ENCODE measurements around the gene LFNG. TPM values are rescaled to one million over a fixed set of nuclear protein-coding genes. Genes with fewer than 3 reads are reported as not detected.

The LFNG gene
- total RNA-seq, 2 donors from 2014 or later, result 15.2 to 16.5 TPM

DNA sequence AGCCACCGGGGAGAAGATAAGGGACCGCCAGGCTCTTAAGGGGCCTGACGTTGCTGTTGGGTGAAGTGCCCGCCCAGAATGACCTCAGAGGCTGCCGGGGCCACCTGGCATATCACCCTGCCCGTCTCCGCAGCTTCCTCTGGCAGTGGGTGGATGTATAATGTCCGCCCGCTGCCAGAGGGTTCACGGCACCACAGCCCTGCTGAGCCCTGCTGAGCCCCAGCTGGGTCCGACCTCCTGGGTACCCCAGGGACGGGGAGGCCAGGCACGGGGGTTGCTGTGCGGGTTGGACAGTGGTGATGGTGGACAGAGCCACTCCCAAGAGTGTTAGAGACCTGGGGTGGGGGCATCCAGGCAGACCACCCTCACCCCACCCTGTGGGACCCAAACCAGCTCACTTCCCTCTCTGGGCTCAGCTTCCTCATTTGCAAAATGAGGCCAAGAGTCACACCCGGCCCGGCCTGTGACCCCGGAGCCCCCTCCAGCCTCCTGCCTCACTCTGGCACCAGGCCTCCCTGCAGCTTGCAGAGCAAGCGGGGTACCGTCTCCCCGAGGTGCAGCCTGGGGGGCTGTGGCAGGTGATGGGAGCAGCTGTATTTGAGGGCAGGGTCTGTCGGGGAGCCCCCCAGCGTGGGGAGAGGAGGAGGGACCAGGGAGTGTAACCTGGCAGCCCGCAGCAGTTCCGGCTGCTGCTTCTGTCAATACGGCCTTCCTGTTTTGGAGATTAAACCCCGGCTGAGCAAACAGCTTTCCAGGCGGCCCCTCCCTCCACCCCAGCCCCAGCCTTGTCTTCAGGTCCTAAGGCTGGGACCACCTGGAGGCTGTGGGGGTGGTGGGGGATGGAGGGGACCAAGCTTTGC lies 8.4 kb upstream of the LFNG start:
- DNase-seq (ENCODE audit: low spot score), result no peak
- intact Hi-C loops (cut with DNase I), result no loop called here

DNA sequence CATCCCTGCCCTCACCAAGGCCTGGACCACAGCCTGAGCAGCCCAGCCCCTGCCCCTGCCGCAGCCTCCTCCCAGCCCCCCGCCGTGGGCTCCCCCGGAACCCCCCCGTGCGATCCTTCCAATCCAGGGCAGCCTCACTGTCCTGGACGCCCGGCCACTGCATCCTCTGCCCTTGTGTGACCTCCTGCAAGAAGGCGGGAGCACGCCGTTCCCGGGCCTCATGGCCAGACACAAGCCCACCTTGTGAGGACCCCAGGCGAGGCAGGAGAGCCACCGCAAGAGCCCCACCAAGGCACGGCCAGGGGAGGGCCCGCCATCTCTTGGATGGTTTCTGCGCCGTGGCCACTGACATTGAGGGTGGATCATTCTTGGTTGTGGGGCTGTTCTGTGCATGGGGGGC lies 7.8 kb upstream of the LFNG start:
- intact Hi-C loops (cut with DNase I), result no loop called here
- no peak for DNase-seq (ENCODE audit: low spot score)

- DNase-seq (ENCODE audit: low spot score), result no peak
- intact Hi-C loops (cut with DNase I), result no loop called here
Measured at GRCh38 chr7:2512179-2512661, 7.4 kb upstream of the LFNG start.

- intact Hi-C loops (cut with DNase I), result no loop called here
- no peak for DNase-seq (ENCODE audit: low spot score)
Measured at GRCh38 chr7:2512713-2513112, 6.9 kb upstream of the LFNG start.

GRCh38 chr7:2513702-2514101 lies 5.9 kb upstream of the LFNG start:
- intact Hi-C loops (cut with DNase I), result no loop called here
- DNase-seq (ENCODE audit: low spot score), result no peak

DNA sequence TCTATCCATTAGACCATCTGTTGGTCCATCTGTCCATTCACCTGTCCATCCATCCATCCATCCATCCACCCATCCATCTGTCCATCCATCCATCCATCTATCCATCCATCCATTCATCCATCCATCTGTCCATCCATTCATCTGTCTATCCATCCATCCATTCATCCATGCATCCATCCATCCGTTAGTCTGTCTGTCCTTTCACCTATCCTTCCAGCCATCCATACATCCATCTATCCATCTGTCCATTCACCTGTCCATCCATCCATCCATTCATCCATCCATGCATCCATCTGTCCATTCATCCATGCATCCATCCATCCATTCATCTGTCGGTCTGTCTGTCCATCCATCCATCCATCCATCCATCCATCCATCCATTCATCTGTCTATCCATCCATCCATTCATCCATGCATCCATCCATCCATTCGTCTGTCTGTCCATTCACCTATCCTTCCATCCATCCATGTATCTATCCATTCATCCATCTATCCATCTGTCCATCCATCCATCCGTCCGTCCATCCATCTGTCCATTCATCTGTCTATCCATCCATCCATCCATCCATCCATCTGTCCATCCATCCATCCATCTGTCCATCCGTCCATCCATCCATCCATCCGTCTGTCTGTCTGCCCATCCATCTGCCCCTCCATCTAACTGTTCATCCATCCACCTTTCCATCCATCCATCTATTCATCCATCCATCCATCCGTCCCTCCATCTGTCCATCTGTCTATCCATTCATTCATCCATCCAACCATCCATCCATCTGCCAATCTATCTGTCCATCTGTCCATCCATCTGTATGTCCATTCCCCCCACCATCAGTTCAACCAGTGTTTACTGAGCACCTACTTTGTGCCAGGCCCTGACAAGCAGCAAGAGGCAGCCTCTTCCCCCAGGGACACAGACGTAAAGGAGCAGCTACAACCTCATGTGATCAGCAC lies 4.8 kb upstream of the LFNG start:
- DNase-seq (ENCODE audit: low spot score), result no peak
- intact Hi-C loops (cut with DNase I), result no loop called here

DNA sequence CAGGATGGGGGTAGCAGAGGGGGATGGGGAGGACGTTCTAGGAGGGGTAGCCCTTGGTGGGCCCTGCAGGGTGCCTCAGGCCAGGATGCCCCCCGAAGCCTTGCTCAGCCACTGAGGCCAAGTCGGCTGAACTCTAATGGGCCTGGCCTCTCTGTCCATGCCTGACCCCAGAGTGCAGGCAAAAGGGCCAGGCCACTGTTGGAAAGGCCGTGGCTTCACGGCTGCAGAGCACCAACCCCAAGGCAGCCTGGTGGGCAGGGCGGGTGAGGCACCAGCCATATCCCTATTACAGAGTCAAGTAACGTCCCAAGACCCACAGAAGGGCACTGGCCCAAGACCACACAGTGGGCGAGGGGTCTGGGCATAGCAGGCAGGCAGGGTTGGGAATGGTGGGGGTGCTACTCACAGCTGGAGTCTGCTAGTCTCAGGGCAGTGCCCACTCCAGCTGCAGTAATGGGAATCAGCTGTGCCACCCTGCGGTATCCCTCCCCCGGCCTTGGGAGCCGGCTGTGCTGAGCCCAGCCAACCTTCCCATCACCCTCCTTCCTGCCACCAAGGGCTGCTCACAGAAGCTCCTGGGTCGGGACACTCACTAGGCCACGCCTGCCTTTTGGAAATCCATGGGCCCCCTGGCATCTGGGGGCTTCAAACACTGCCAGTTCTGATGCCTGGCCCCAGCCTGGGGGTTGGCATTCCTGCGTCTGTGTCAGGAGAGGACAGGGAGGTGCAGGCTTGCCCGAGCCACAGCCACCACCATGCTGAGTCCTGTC lies 4.0 kb upstream of the LFNG start:
- intact Hi-C loops (cut with DNase I), result no loop called here
- DNase-seq (ENCODE audit: low spot score), result no peak

GRCh38 chr7:2516194-2516555 lies 3.4 kb upstream of the LFNG start:
- intact Hi-C loops (cut with DNase I), result no loop called here
- DNase-seq (ENCODE audit: low spot score), result no peak

GRCh38 chr7:2517026-2517425 lies 2.5 kb upstream of the LFNG start:
- no peak for DNase-seq (ENCODE audit: low spot score)
- intact Hi-C loops (cut with DNase I), result no loop called here

DNA sequence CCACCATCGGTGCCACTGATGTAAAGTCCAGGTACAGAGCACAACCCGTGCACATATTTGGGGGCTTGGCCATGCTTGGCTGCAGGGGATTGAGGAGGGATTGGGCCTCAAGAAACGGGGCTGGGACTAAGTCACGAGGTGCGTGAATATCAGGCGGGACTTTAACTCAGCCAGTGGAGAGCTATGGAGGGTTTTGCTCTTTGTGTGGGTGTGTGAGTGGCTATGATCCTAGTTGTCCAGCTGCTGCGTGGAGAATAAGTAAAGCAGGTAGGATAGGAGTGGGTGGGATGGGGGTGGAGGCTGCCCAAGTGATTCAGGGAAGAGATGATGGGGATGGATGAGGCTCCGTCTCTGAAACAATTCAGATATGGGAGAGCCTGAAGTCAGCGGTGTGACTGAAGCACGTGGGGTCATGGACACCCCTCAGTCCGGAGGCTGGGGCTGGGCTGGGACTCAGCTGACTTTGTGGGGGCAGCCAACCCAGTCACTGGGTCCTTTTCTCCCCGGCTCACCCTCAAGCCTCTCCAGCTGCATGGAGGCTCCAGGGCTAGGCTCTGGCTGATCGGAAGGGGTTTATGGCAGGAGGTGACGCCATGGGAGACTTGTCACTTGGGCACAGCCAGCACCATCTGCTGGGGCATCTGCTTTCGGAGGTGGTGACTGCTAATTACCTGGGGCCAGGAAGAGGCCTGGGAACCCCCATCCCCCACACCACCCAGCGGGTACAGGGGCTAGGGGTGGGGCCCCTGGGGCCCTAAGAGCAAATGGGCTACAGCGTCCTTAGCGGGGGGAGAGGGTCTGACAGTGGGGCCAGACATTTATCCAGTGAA lies 1.7 kb upstream of the LFNG start:
- intact Hi-C loops (cut with DNase I), result no loop called here
- no peak for DNase-seq (ENCODE audit: low spot score)

DNA sequence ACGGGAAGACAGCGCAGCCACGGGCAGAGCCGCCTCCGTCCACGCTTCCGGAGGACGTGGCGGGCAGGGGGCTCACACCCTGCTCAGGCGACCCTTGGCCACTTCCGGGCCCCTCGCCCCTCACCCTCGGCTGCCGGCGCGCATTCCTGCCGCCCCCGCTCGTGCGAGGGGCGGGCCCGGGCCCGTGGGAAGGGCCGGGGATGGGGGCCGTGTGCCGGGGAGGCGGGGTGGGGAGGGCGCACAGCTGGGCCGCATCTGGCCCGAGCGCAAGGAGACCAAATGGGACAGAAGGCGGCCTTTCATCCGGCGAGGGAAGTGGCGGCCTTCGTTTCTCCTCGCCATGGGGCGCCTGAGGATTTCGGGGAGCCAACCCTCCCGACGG lies 846 bp upstream of the LFNG start:
- intact Hi-C loops (cut with DNase I), result no loop called here

GRCh38 chr7:2520131-2520760 lies 672 bp downstream of the LFNG start:
- DNase-seq (ENCODE audit: low spot score), result no peak
- intact Hi-C loops (cut with DNase I), result no loop called here

More for the DNA sequence above, 846 bp upstream of the LFNG start:
- DNase-seq (ENCODE audit: low spot score), result no peak

GRCh38 chr7:2520761-2521290 lies 1.3 kb downstream of the LFNG start:
- intact Hi-C loops (cut with DNase I), result no loop called here

GRCh38 chr7:2521341-2521745 lies 1.8 kb downstream of the LFNG start:
- DNase-seq (ENCODE audit: low spot score), result no peak
- intact Hi-C loops (cut with DNase I), result no loop called here

More at GRCh38 chr7:2520761-2521290, 1.3 kb downstream of the LFNG start:
- no peak for DNase-seq (ENCODE audit: low spot score)

- intact Hi-C loops (cut with DNase I), result no loop called here
Measured at GRCh38 chr7:2521952-2522591, 2.5 kb downstream of the LFNG start.

GRCh38 chr7:2522780-2523433 lies 3.3 kb downstream of the LFNG start:
- intact Hi-C loops (cut with DNase I), result no loop called here
- DNase-seq (ENCODE audit: low spot score), result no peak

More at GRCh38 chr7:2521952-2522591, 2.5 kb downstream of the LFNG start:
- DNase-seq (ENCODE audit: low spot score), result no peak

GRCh38 chr7:2523461-2523936 lies 3.9 kb downstream of the LFNG start:
- intact Hi-C loops (cut with DNase I), result no loop called here
- DNase-seq (ENCODE audit: low spot score), result no peak
